ENCODE results near the gene IMPG2. TPM values are rescaled to one million over a fixed set of nuclear protein-coding genes. Genes with fewer than 3 reads are reported as not detected.

Gene IMPG2
- total RNA-seq, 1 donor from 2014 or later: 0.29 TPM

GRCh38 chr3:101212730-101213129 lies 107.6 kb downstream of the IMPG2 start:
- Mint-ChIP-seq H3K36me3 (ENCODE audit: low read depth) (no peaks in the 10 kb centered on the region), H3K4me3 (no peak overlapping the region), H3K27me3 (peaks cover 2% of the 10 kb centered on the region), H3K27ac (no peak overlapping the region), H3K9me3 (peaks cover 14% of the 10 kb centered on the region), H3K4me1 (no peaks in the 10 kb centered on the region)
- CTCF ChIA-PET: no interaction called here
- no peak for ATAC-seq (ENCODE audit: low read depth)
- intact Hi-C loops (cut with micrococcal nuclease): no loop called here
- POLR2A ChIA-PET: no interaction called here
- DNase-seq: no peak
- no peak for TF ChIP-seq CTCF (IDR thresholded peaks at IDR 0.05)

- ATAC-seq (ENCODE audit: low read depth) (no peak), DNase-seq (no peak)
- Mint-ChIP-seq H3K27me3 (peaks cover 10% of the 10 kb centered on the region), H3K4me1 (no peaks in the 10 kb centered on the region), H3K9me3 (no peaks in the 10 kb centered on the region), H3K36me3 (ENCODE audit: low read depth) (no peaks in the 10 kb centered on the region), H3K4me3 (no peak overlapping the region), H3K27ac (no peak overlapping the region)
- ChIA-PET CTCF (no interaction called here), POLR2A (no interaction called here)
- intact Hi-C loops (cut with micrococcal nuclease): no loop called here
- TF ChIP-seq CTCF (IDR thresholded peaks at IDR 0.05): no peak
These were observed 116.1 kb downstream of the IMPG2 start for GRCh38 chr3:101204246-101204645.

- ATAC-seq (ENCODE audit: low read depth): no peak
- no peak overlapping the region for H3K27ac Mint-ChIP-seq
- no peaks in the 10 kb centered on the region for H3K9me3 Mint-ChIP-seq
These were observed 117.0 kb downstream of the IMPG2 start for GRCh38 chr3:101203411-101203810.

GRCh38 chr3:101202640-101203039 lies 117.7 kb downstream of the IMPG2 start:
- Mint-ChIP-seq H3K9me3 (no peaks in the 10 kb centered on the region), H3K36me3 (ENCODE audit: low read depth) (no peaks in the 10 kb centered on the region), H3K27ac (no peak overlapping the region), H3K4me1 (no peaks in the 10 kb centered on the region), H3K4me3 (no peak overlapping the region), H3K27me3 (peaks cover 10% of the 10 kb centered on the region)
- ChIA-PET CTCF (no interaction called here), POLR2A (no interaction called here)
- DNase-seq: no peak
- no peak for TF ChIP-seq CTCF (IDR thresholded peaks at IDR 0.05)
- no peak for ATAC-seq (ENCODE audit: low read depth)
- intact Hi-C loops (cut with micrococcal nuclease): no loop called here

More at GRCh38 chr3:101203411-101203810, 117.0 kb downstream of the IMPG2 start:
- Mint-ChIP-seq H3K4me1 (no peaks in the 10 kb centered on the region), H3K36me3 (ENCODE audit: low read depth) (no peaks in the 10 kb centered on the region), H3K27me3 (peaks cover 10% of the 10 kb centered on the region), H3K4me3 (no peak overlapping the region)
- CTCF ChIA-PET: no interaction called here
- DNase-seq: no peak
- POLR2A ChIA-PET: no interaction called here
- TF ChIP-seq CTCF (IDR thresholded peaks at IDR 0.05): no peak
- intact Hi-C loops (cut with micrococcal nuclease): no loop called here

GRCh38 chr3:101200461-101200860 lies 119.9 kb downstream of the IMPG2 start:
- no peaks in the 10 kb centered on the region for H3K4me1 Mint-ChIP-seq
- CTCF ChIA-PET: no interaction called here
- H3K27ac Mint-ChIP-seq: no peak overlapping the region
- H3K36me3 Mint-ChIP-seq (ENCODE audit: low read depth): no peaks in the 10 kb centered on the region
- intact Hi-C loops (cut with micrococcal nuclease): no loop called here
- POLR2A ChIA-PET: no interaction called here
- DNase-seq (no peak), ATAC-seq (ENCODE audit: low read depth) (no peak)
- no peak for TF ChIP-seq CTCF (IDR thresholded peaks at IDR 0.05)
- peaks cover 10% of the 10 kb centered on the region for H3K27me3 Mint-ChIP-seq
- no peak overlapping the region for H3K4me3 Mint-ChIP-seq
- no peaks in the 10 kb centered on the region for H3K9me3 Mint-ChIP-seq
